HG02763 (cell line): Measurements from ENCODE around the gene ANKRD65.
"Not testable (repeated sequence)": the region's sequence is repeated elsewhere in the genome, so short reads cannot be mapped to it uniquely, and the experiment has no call there.

Experiments used
- ATAC-seq: cut with Tn5 transposase; IDR thresholded peaks from one replicate; pipeline ENCODE4 v1.9.1; 2021; ENCODE audit warnings: mild to moderate bottlenecking, moderate library complexity; ENCODE audit not compliant: unreplicated experiment

ANKRD65 gene

GRCh38 chr1:1373815-1374588 lies 47.1 kb downstream of the ANKRD65 start:
- no peak for ATAC-seq

- ATAC-seq = no peak
Measured at GRCh38 chr1:1373051-1373814, 47.8 kb downstream of the ANKRD65 start.

GRCh38 chr1:1371746-1372711 lies 49.0 kb downstream of the ANKRD65 start:
- ATAC-seq = no peak

GRCh38 chr1:1371364-1371745 lies 49.7 kb downstream of the ANKRD65 start:
- ATAC-seq = no peak

GRCh38 chr1:1370771-1371300 lies 50.2 kb downstream of the ANKRD65 start:
- ATAC-seq = no peak

GRCh38 chr1:1370094-1370493 lies 51.0 kb downstream of the ANKRD65 start:
- not testable (repeated sequence) for ATAC-seq
